ENCODE results near the gene AP1S1. TPM values are rescaled to one million over a fixed set of nuclear protein-coding genes. Genes with fewer than 3 reads are reported as not detected.

AP1S1 gene
- total and polyA plus RNA-seq, 2 of the 13 experiments (the other 11 are each of a cell fraction or from before 2014, with no cell fraction given) = 57.5 to 68.1 TPM

DNA sequence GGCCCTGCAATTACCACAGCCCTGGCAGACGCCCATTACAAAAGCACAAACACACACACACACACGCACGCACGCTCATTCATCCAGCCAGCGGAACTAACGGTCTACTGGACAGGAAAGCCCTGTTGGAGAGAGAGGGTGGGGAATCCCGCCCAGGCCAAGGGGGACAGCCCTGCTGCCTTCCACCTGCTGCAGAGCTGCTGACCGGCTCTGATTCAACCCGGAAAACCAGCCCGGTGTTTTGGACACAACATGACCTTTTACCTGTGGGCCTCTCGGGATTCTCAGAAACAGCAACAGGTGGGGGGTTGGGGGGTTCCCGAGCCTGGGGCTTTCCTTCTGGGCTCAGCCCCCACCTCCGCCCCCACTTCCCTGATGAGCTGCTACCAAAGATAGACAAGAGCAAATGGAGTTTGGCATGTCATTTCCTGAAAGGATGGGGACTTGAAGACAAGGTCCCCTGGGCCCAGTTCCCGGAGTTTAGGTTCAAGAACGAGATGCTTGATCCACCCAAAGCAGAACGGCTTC, 45.9 kb upstream of the AP1S1 start (continued):
- TF ChIP-seq ZNF564 (CRISPR knock-in tag; IDR thresholded peaks at IDR 0.05) (peak; percentile 55; the same call in 1 of the 2 replicates), PITX1 (CRISPR knock-in tag; IDR thresholded peaks at IDR 0.05) (no peak; the same call in 1 of the 2 replicates), KLF9 (CRISPR knock-in tag; IDR thresholded peaks at IDR 0.05; ENCODE audit: low read depth) (peak; percentile 81; the same call in 1 of the 2 replicates), HIVEP1 (CRISPR knock-in tag; IDR thresholded peaks at IDR 0.05) (peak; percentile 99), ZNF224 (CRISPR knock-in tag; IDR thresholded peaks at IDR 0.05) (no peak), ZNF234 (CRISPR knock-in tag; conservative IDR thresholded peaks at IDR 0.05) (no peak), ZBTB1 (CRISPR knock-in tag; IDR thresholded peaks at IDR 0.05; ENCODE audit: borderline replicate concordance) (no peak), NFE2L1 (CRISPR knock-in tag; IDR thresholded peaks at IDR 0.05; ENCODE audit: borderline replicate concordance) (no peak), NFIC (IDR thresholded peaks at IDR 0.05; ENCODE audit: low read length) (no peak), GATAD1 (CRISPR knock-in tag; IDR thresholded peaks at IDR 0.05) (no peak), NCOA1 (CRISPR knock-in tag; IDR thresholded peaks at IDR 0.05) (no peak), HCFC1 (IDR thresholded peaks at IDR 0.05; ENCODE audit: low read depth, low read length) (no peak), ZFYVE20 (CRISPR knock-in tag; IDR thresholded peaks at IDR 0.05; ENCODE audit: borderline replicate concordance, low read depth) (no peak), KAT7 (CRISPR knock-in tag; IDR thresholded peaks at IDR 0.05; ENCODE audit: borderline replicate concordance) (no peak), ZNF672 (CRISPR knock-in tag; IDR thresholded peaks at IDR 0.05) (no peak), ELF3 (CRISPR knock-in tag; IDR thresholded peaks at IDR 0.05) (peak; percentile 91)
- TF ChIP-seq, protein P1, sequence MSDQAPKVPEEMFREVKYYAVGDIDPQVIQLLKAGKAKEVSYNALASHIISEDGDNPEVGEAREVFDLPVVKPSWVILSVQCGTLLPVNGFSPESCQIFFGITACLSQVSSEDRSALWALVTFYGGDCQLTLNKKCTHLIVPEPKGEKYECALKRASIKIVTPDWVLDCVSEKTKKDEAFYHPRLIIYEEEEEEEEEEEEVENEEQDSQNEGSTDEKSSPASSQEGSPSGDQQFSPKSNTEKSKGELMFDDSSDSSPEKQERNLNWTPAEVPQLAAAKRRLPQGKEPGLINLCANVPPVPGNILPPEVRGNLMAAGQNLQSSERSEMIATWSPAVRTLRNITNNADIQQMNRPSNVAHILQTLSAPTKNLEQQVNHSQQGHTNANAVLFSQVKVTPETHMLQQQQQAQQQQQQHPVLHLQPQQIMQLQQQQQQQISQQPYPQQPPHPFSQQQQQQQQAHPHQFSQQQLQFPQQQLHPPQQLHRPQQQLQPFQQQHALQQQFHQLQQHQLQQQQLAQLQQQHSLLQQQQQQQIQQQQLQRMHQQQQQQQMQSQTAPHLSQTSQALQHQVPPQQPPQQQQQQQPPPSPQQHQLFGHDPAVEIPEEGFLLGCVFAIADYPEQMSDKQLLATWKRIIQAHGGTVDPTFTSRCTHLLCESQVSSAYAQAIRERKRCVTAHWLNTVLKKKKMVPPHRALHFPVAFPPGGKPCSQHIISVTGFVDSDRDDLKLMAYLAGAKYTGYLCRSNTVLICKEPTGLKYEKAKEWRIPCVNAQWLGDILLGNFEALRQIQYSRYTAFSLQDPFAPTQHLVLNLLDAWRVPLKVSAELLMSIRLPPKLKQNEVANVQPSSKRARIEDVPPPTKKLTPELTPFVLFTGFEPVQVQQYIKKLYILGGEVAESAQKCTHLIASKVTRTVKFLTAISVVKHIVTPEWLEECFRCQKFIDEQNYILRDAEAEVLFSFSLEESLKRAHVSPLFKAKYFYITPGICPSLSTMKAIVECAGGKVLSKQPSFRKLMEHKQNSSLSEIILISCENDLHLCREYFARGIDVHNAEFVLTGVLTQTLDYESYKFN (CRISPR knock-in tag; conservative IDR thresholded peaks at IDR 0.05) = peak; percentile 74
- TF ChIP-seq, protein P2, sequence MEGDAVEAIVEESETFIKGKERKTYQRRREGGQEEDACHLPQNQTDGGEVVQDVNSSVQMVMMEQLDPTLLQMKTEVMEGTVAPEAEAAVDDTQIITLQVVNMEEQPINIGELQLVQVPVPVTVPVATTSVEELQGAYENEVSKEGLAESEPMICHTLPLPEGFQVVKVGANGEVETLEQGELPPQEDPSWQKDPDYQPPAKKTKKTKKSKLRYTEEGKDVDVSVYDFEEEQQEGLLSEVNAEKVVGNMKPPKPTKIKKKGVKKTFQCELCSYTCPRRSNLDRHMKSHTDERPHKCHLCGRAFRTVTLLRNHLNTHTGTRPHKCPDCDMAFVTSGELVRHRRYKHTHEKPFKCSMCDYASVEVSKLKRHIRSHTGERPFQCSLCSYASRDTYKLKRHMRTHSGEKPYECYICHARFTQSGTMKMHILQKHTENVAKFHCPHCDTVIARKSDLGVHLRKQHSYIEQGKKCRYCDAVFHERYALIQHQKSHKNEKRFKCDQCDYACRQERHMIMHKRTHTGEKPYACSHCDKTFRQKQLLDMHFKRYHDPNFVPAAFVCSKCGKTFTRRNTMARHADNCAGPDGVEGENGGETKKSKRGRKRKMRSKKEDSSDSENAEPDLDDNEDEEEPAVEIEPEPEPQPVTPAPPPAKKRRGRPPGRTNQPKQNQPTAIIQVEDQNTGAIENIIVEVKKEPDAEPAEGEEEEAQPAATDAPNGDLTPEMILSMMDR (CRISPR knock-in tag; IDR thresholded peaks at IDR 0.05) = 0 out of 2 replicates have a peak, but pooled peaks have one; percentile 9
- TF ChIP-seq, protein P3, sequence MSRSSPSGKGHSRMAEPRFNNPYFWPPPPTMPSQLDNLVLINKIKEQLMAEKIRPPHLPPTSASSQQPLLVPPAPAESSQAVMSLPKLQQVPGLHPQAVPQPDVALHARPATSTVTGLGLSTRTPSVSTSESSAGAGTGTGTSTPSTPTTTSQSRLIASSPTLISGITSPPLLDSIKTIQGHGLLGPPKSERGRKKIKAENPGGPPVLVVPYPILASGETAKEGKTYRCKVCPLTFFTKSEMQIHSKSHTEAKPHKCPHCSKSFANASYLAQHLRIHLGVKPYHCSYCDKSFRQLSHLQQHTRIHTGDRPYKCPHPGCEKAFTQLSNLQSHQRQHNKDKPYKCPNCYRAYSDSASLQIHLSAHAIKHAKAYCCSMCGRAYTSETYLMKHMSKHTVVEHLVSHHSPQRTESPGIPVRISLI (CRISPR knock-in tag; IDR thresholded peaks at IDR 0.05; ENCODE audit: borderline replicate concordance) = peak; percentile 91
- TF ChIP-seq, protein P4, sequence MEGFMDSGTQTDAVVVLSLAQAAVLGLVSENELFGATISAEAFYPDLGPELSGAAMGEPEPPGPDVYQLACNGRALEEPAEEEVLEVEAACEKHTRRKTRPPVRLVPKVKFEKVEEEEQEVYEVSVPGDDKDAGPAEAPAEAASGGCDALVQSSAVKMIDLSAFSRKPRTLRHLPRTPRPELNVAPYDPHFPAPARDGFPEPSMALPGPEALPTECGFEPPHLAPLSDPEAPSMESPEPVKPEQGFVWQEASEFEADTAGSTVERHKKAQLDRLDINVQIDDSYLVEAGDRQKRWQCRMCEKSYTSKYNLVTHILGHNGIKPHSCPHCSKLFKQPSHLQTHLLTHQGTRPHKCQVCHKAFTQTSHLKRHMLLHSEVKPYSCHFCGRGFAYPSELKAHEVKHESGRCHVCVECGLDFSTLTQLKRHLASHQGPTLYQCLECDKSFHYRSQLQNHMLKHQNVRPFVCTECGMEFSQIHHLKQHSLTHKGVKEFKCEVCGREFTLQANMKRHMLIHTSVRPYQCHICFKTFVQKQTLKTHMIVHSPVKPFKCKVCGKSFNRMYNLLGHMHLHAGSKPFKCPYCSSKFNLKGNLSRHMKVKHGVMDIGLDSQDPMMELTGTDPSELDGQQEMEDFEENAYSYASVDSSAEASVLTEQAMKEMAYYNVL (CRISPR knock-in tag; IDR thresholded peaks at IDR 0.05; ENCODE audit: borderline replicate concordance) = peak; percentile 87
- TF ChIP-seq, protein P5, sequence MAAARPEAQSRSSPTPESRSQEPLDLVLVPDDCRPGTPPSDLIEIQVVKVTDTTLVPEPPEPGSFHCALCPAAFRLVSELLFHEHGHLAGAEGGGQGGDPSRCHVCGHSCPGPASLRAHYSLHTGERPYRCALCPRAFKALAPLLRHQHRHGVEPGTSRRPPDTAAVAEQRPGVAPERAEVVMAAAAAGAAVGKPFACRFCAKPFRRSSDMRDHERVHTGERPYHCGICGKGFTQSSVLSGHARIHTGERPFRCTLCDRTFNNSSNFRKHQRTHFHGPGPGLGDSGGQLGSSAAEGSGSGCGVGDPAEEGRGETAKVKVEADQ (CRISPR knock-in tag; IDR thresholded peaks at IDR 0.05; ENCODE audit: borderline replicate concordance) = no peak

All from HepG2 (cell line).